Measurements from ENCODE around the gene SLC25A10.
A peak's percentile ranks its signal among the peaks of the same experiment; 100 is the strongest.

SLC25A10 gene

GRCh38 chr17:81707725-81708646 lies 4.1 kb upstream of the SLC25A10 start:
- Mint-ChIP-seq H3K27ac (no peak overlapping the region), H3K4me3 (no peak overlapping the region), H3K9me3 (ENCODE audit: low read depth) (no peaks in the 10 kb centered on the region), H3K4me1 (ENCODE audit: low read depth) (peaks cover 17% of the 10 kb centered on the region), H3K36me3 (peaks cover 3% of the 10 kb centered on the region), H3K27me3 (no peaks in the 10 kb centered on the region)

GRCh38 chr17:81708739-81709185 lies 3.3 kb upstream of the SLC25A10 start:
- Mint-ChIP-seq H3K9me3 (ENCODE audit: low read depth) (no peaks in the 10 kb centered on the region), H3K27ac (no peak overlapping the region), H3K4me3 (no peak overlapping the region), H3K36me3 (peaks cover 3% of the 10 kb centered on the region), H3K4me1 (ENCODE audit: low read depth) (peaks cover 18% of the 10 kb centered on the region), H3K27me3 (no peaks in the 10 kb centered on the region)

GRCh38 chr17:81710514-81711308 lies 1.4 kb upstream of the SLC25A10 start:
- Mint-ChIP-seq H3K4me3 (peak overlapping the region; percentile 80), H3K9me3 (ENCODE audit: low read depth) (no peaks in the 10 kb centered on the region), H3K4me1 (ENCODE audit: low read depth) (peaks cover 12% of the 10 kb centered on the region), H3K27me3 (no peaks in the 10 kb centered on the region), H3K27ac (peak overlapping the region; percentile 80), H3K36me3 (no peaks in the 10 kb centered on the region)

GRCh38 chr17:81712468-81713003 lies 452 bp downstream of the SLC25A10 start:
- Mint-ChIP-seq H3K27me3 (no peaks in the 10 kb centered on the region), H3K36me3 (no peaks in the 10 kb centered on the region), H3K9me3 (ENCODE audit: low read depth) (no peaks in the 10 kb centered on the region), H3K27ac (peak overlapping the region; percentile 54), H3K4me1 (ENCODE audit: low read depth) (peaks cover 10% of the 10 kb centered on the region), H3K4me3 (peak overlapping the region; percentile 91)

- H3K9me3 Mint-ChIP-seq (ENCODE audit: low read depth): no peaks in the 10 kb centered on the region
- peaks cover 10% of the 10 kb centered on the region for H3K4me1 Mint-ChIP-seq (ENCODE audit: low read depth)
- H3K4me3 Mint-ChIP-seq: peak overlapping the region; percentile 91
- no peaks in the 10 kb centered on the region for H3K36me3 Mint-ChIP-seq
- H3K27ac Mint-ChIP-seq: peak overlapping the region; percentile 54
- H3K27me3 Mint-ChIP-seq: no peaks in the 10 kb centered on the region
Measured at GRCh38 chr17:81713004-81713555, 996 bp downstream of the SLC25A10 start.

GRCh38 chr17:81713556-81714411 lies 1.7 kb downstream of the SLC25A10 start:
- no peaks in the 10 kb centered on the region for H3K36me3 Mint-ChIP-seq
- H3K27ac Mint-ChIP-seq: no peak overlapping the region
- H3K4me1 Mint-ChIP-seq (ENCODE audit: low read depth): peaks cover 10% of the 10 kb centered on the region
- H3K4me3 Mint-ChIP-seq: peak overlapping the region; percentile 91
- no peaks in the 10 kb centered on the region for H3K9me3 Mint-ChIP-seq (ENCODE audit: low read depth)
- no peaks in the 10 kb centered on the region for H3K27me3 Mint-ChIP-seq

GRCh38 chr17:81714412-81715106 lies 2.5 kb downstream of the SLC25A10 start:
- no peaks in the 10 kb centered on the region for H3K27me3 Mint-ChIP-seq

GRCh38 chr17:81715107-81715871 lies 3.2 kb downstream of the SLC25A10 start:
- Mint-ChIP-seq H3K27me3 (no peaks in the 10 kb centered on the region), H3K27ac (no peak overlapping the region), H3K9me3 (ENCODE audit: low read depth) (no peaks in the 10 kb centered on the region), H3K36me3 (no peaks in the 10 kb centered on the region), H3K4me1 (ENCODE audit: low read depth) (peaks cover 10% of the 10 kb centered on the region), H3K4me3 (no peak overlapping the region)

More at GRCh38 chr17:81714412-81715106, 2.5 kb downstream of the SLC25A10 start:
- peaks cover 10% of the 10 kb centered on the region for H3K4me1 Mint-ChIP-seq (ENCODE audit: low read depth)
- peak overlapping the region; percentile 13 for H3K4me3 Mint-ChIP-seq
- no peaks in the 10 kb centered on the region for H3K9me3 Mint-ChIP-seq (ENCODE audit: low read depth)
- H3K36me3 Mint-ChIP-seq: no peaks in the 10 kb centered on the region
- no peak overlapping the region for H3K27ac Mint-ChIP-seq

- Mint-ChIP-seq H3K4me3 (no peak overlapping the region), H3K36me3 (no peaks in the 10 kb centered on the region), H3K9me3 (ENCODE audit: low read depth) (no peaks in the 10 kb centered on the region), H3K27ac (no peak overlapping the region), H3K27me3 (no peaks in the 10 kb centered on the region), H3K4me1 (ENCODE audit: low read depth) (peaks cover 4% of the 10 kb centered on the region)
Measured at GRCh38 chr17:81715872-81716673, 4.0 kb downstream of the SLC25A10 start.

- Mint-ChIP-seq H3K36me3 (no peaks in the 10 kb centered on the region), H3K27ac (no peak overlapping the region), H3K9me3 (ENCODE audit: low read depth) (no peaks in the 10 kb centered on the region), H3K4me3 (no peak overlapping the region), H3K4me1 (ENCODE audit: low read depth) (peaks cover 4% of the 10 kb centered on the region), H3K27me3 (no peaks in the 10 kb centered on the region)
Measured at GRCh38 chr17:81716674-81716996, 4.6 kb downstream of the SLC25A10 start.

- H3K9me3 Mint-ChIP-seq (ENCODE audit: low read depth): no peaks in the 10 kb centered on the region
- H3K27me3 Mint-ChIP-seq: no peaks in the 10 kb centered on the region
- no peak overlapping the region for H3K4me3 Mint-ChIP-seq
- H3K36me3 Mint-ChIP-seq: no peaks in the 10 kb centered on the region
- H3K27ac Mint-ChIP-seq: no peak overlapping the region
- peaks cover 4% of the 10 kb centered on the region for H3K4me1 Mint-ChIP-seq (ENCODE audit: low read depth)
Measured at GRCh38 chr17:81717049-81717765, 5.1 kb downstream of the SLC25A10 start.

GRCh38 chr17:81717766-81718089 lies 5.6 kb downstream of the SLC25A10 start:
- H3K36me3 Mint-ChIP-seq: no peaks in the 10 kb centered on the region
- H3K27me3 Mint-ChIP-seq: no peaks in the 10 kb centered on the region
- H3K4me3 Mint-ChIP-seq: no peak overlapping the region
- no peak overlapping the region for H3K27ac Mint-ChIP-seq
- peaks cover 3% of the 10 kb centered on the region for H3K4me1 Mint-ChIP-seq (ENCODE audit: low read depth)
- no peaks in the 10 kb centered on the region for H3K9me3 Mint-ChIP-seq (ENCODE audit: low read depth)
